Osteocyte (in vitro differentiated cells): Measurements from ENCODE around the gene JSRP1. TPM values are rescaled to one million over a fixed set of nuclear protein-coding genes. Genes with fewer than 3 reads are reported as not detected.

Experiments
- DNase-seq: peaks from one replicate; pipeline ENCODE4 v3.0.0; 2021; ENCODE audit warnings: mixed read lengths; ENCODE audit not compliant: unreplicated experiment; ENCODE audit errors: extremely low spot score
- H3K27ac Mint-ChIP-seq: one replicate; pipeline ENCODE4 v1.8.0; 2021; ENCODE audit warnings: mild to moderate bottlenecking, mixed read lengths; ENCODE audit not compliant: unreplicated experiment
- H3K27me3 Mint-ChIP-seq: one replicate; pipeline ENCODE4 v1.8.0; 2021; ENCODE audit warnings: mixed read lengths; ENCODE audit not compliant: unreplicated experiment
- H3K36me3 Mint-ChIP-seq: one replicate; pipeline ENCODE4 v1.8.0; 2021; ENCODE audit warnings: mixed read lengths; ENCODE audit not compliant: unreplicated experiment
- H3K4me1 Mint-ChIP-seq: one replicate; pipeline ENCODE4 v1.8.0; 2021; ENCODE audit warnings: mixed read lengths; ENCODE audit not compliant: unreplicated experiment
- H3K4me3 Mint-ChIP-seq: one replicate; pipeline ENCODE4 v1.8.0; 2021; ENCODE audit warnings: mild to moderate bottlenecking, moderate library complexity, mixed read lengths; ENCODE audit not compliant: unreplicated experiment
- H3K9me3 Mint-ChIP-seq: one replicate; pipeline ENCODE4 v1.8.0; 2021; ENCODE audit warnings: mixed read lengths; ENCODE audit not compliant: unreplicated experiment
- total RNA-seq: library from RNA; stranded (reverse); gene quantifications from 2 replicates; pipeline ENCODE4 v1.2.1, GENCODE V29; 2021
- TF ChIP-seq, protein P1 (sequence below): fragments of 200-600 bp; sonication (generic); IDR thresholded peaks from 2 replicates; pipeline ENCODE4 v1.5.0; 2021; ENCODE audit warnings: antibody characterized with exemption, mild to moderate bottlenecking, moderate library complexity

The JSRP1 gene
- total RNA-seq, 1 donor from 2014 or later, result not detected

- TF ChIP-seq, protein P1, sequence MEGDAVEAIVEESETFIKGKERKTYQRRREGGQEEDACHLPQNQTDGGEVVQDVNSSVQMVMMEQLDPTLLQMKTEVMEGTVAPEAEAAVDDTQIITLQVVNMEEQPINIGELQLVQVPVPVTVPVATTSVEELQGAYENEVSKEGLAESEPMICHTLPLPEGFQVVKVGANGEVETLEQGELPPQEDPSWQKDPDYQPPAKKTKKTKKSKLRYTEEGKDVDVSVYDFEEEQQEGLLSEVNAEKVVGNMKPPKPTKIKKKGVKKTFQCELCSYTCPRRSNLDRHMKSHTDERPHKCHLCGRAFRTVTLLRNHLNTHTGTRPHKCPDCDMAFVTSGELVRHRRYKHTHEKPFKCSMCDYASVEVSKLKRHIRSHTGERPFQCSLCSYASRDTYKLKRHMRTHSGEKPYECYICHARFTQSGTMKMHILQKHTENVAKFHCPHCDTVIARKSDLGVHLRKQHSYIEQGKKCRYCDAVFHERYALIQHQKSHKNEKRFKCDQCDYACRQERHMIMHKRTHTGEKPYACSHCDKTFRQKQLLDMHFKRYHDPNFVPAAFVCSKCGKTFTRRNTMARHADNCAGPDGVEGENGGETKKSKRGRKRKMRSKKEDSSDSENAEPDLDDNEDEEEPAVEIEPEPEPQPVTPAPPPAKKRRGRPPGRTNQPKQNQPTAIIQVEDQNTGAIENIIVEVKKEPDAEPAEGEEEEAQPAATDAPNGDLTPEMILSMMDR, result no peak
- Mint-ChIP-seq H3K27me3 (no peaks in the 10 kb centered on the region), H3K4me3 (no peak overlapping the region), H3K27ac (no peak overlapping the region), H3K4me1 (peaks cover 7% of the 10 kb centered on the region), H3K9me3 (no peaks in the 10 kb centered on the region), H3K36me3 (no peaks in the 10 kb centered on the region)
- no peak for DNase-seq
Measured at GRCh38 chr19:2260341-2260805, 4.2 kb upstream of the JSRP1 start.

- H3K9me3 Mint-ChIP-seq, result no peaks in the 10 kb centered on the region
- no peak overlapping the region for H3K4me3 Mint-ChIP-seq
- no peaks in the 10 kb centered on the region for H3K27me3 Mint-ChIP-seq
- no peak overlapping the region for H3K27ac Mint-ChIP-seq
- TF ChIP-seq, protein P1, result no peak
- peaks cover 7% of the 10 kb centered on the region for H3K4me1 Mint-ChIP-seq
- no peak for DNase-seq
- no peaks in the 10 kb centered on the region for H3K36me3 Mint-ChIP-seq
Measured at GRCh38 chr19:2259336-2259735, 3.1 kb upstream of the JSRP1 start.

DNA sequence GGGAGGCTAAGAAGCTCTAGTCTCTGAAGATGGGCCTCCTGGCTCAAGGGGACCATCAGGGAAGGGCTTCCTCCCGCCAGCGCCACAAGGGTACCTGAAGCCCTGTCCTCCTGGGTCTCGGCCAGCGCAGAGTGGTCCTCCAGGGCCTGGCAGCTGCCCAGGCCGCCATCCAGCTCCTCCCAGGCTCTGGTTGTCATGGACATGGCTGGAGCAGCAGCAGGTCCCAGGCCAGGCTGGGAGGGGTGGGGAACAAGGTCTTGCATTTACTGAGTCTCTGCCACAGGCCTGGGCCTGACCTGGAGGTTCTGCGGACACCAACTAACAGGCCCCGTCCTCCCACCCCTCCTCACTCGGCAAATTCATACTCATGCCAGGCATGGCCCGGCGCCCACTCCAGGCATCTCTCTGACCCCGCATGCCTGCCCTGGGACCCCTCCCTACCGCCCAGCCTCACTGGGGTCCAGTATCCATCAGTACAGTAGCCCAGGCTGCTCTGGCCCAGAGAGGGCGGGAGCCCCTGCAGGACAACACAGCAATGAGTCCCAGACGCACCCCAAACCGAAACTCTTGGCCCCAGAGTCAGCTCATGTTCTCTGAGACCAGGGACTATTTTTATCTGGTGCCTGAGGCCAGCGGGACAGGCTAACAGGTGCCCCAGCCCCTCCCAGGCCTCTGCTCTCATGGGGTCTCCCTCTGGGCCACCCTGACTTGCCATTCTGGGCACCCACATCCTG is 938 bp downstream of the JSRP1 start:
- peaks cover 10% of the 10 kb centered on the region for H3K4me1 Mint-ChIP-seq
- H3K27me3 Mint-ChIP-seq, result no peaks in the 10 kb centered on the region
- no peaks in the 10 kb centered on the region for H3K36me3 Mint-ChIP-seq
- TF ChIP-seq, protein P1, result no peak
- H3K9me3 Mint-ChIP-seq, result no peaks in the 10 kb centered on the region
- DNase-seq, result no peak
- no peak overlapping the region for H3K4me3 Mint-ChIP-seq
- H3K27ac Mint-ChIP-seq, result no peak overlapping the region

DNA sequence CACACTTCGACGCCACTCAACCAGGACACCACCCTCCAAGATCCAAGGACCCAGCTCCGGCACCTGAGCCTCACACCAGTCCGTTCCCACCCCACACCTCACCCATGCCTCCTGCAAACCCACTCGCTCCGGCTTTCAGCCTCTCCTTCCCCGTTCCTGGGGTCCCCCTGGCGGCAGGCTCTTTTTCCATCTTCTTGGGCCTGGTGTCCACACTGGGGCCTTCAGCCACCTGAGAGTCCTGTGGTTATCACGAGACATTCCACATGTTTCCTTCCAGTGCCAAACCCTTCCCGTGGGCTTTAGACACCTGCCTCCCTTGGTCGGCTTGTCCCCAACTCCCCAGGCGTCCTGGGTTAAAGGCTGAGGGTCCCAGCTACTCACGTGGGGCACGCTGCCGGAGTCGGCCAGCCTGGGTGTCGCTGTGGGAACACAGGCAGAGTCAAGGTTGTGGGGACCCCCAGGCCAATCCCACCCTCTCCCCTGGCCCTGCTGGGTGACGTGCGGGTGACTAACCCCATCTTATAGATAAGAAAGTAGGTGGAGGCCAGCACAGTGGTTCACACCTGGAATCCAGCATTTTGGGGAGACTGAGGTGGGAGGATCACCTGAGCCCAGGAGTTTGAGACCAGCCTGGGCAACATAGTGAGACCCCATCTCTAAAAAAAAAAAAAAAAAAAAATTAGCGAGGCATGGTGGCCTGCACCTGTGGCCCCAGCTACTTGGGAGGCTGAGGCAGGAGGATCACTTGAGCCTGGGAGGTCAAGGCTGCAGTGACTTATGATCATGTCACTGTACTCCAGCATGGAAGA is 1.9 kb downstream of the JSRP1 start:
- no peaks in the 10 kb centered on the region for H3K27me3 Mint-ChIP-seq
- DNase-seq, result no peak

More for the DNA sequence above, 1.9 kb downstream of the JSRP1 start:
- H3K36me3 Mint-ChIP-seq, result no peaks in the 10 kb centered on the region
- no peak overlapping the region for H3K27ac Mint-ChIP-seq
- H3K4me3 Mint-ChIP-seq, result no peak overlapping the region
- TF ChIP-seq, protein P1, result peak; percentile 48
- no peaks in the 10 kb centered on the region for H3K9me3 Mint-ChIP-seq
- peaks cover 6% of the 10 kb centered on the region for H3K4me1 Mint-ChIP-seq
